Keratinocyte (primary cell): ENCODE measurements around the gene NCOR1. TPM values are rescaled to one million over a fixed set of nuclear protein-coding genes. Genes with fewer than 3 reads are reported as not detected.

Experiments used
- DNase-seq: peaks from one replicate; pipeline ENCODE4 v3.0.0-alpha.2; 2011; ENCODE audit warnings: low read depth, missing footprints, low spot score
- FAIRE-seq: peaks from 2 replicates; lab custom pipeline; 2011; peaks lifted over from hg19 to GRCh38; lab: Jason Lieb, UNC
- H2AFZ ChIP-seq: 2 replicates; pipeline ENCODE4 v1.6.0; 2012; ENCODE audit warnings: low read length, control low read depth, inconsistent platforms; ENCODE audit not compliant: control insufficient read depth
- H3K27ac ChIP-seq: 2 replicates; pipeline ENCODE4 v1.5.1; 2011; ENCODE audit warnings: low read length; ENCODE audit not compliant: control insufficient read depth, insufficient read depth
- H3K27me3 ChIP-seq: 3 replicates; pipeline ENCODE4 v1.6.0; 2011; ENCODE audit warnings: low read length; ENCODE audit not compliant: control insufficient read depth, insufficient read depth; ENCODE audit errors: extremely low read depth
- H3K36me3 ChIP-seq, 2 experiments: 2 replicates in 1 of 2; 3 replicates in 1 of 2; pipeline ENCODE4 v1.5.1; 2011; ENCODE audit warnings: low read length in 2 of 2, mild to moderate bottlenecking in 1 of 2; ENCODE audit not compliant: control insufficient read depth in 2 of 2, insufficient read depth in 2 of 2; ENCODE audit errors: extremely low read depth in 1 of 2
- H3K4me1 ChIP-seq: 3 replicates; pipeline ENCODE4 v1.5.1; 2011; ENCODE audit warnings: low read length; ENCODE audit not compliant: control insufficient read depth, insufficient read depth; ENCODE audit errors: extremely low read depth
- H3K4me2 ChIP-seq: 3 replicates; pipeline ENCODE4 v1.6.0; 2011; ENCODE audit warnings: low read depth, low read length; ENCODE audit not compliant: control insufficient read depth, insufficient read depth; ENCODE audit errors: extremely low read depth
- H3K4me3 ChIP-seq, 3 experiments: fragments of 200-600 bp in 1 of 3; sonication (generic) in 1 of 3; 2 replicates in 2 of 3; 3 replicates in 1 of 3; pipeline ENCODE4 v1.5.1; 2011 to 2016; ENCODE audit warnings: low read length in 3 of 3, mild to moderate bottlenecking in 3 of 3, control low read depth in 2 of 3, inconsistent platforms in 1 of 3, low read depth in 1 of 3, mixed read lengths in 1 of 3, mixed run types in 1 of 3, moderate library complexity in 1 of 3; ENCODE audit not compliant: control insufficient read depth in 2 of 3, insufficient read depth in 2 of 3; ENCODE audit errors: extremely low read depth in 1 of 3
- H3K79me2 ChIP-seq: 2 replicates; pipeline ENCODE4 v1.6.0; 2012; ENCODE audit warnings: low read length; ENCODE audit not compliant: control insufficient read depth, insufficient read depth
- H3K9ac ChIP-seq: 3 replicates; pipeline ENCODE4 v1.6.0; 2011; ENCODE audit warnings: low read length; ENCODE audit not compliant: control insufficient read depth, insufficient read depth; ENCODE audit errors: extremely low read depth
- H3K9me1 ChIP-seq: 3 replicates; pipeline ENCODE4 v1.6.0; 2011; ENCODE audit warnings: low read length; ENCODE audit not compliant: control insufficient read depth, insufficient read depth; ENCODE audit errors: extremely low read depth
- H3K9me3 ChIP-seq: 2 replicates; pipeline ENCODE4 v1.5.1; 2012; ENCODE audit warnings: low read depth, low read length; ENCODE audit not compliant: control insufficient read depth
- H4K20me1 ChIP-seq: 3 replicates; pipeline ENCODE4 v1.6.0; 2011; ENCODE audit warnings: low read length; ENCODE audit not compliant: control insufficient read depth, insufficient read depth; ENCODE audit errors: extremely low read depth
- CTCF ChIP-seq, 3 experiments: IDR thresholded peaks in 1 of 3; conservative IDR thresholded peaks in 1 of 3; optimal IDR thresholded peaks in 1 of 3; 2 replicates in 2 of 3; 3 replicates in 1 of 3; pipeline versions ENCODE3 to v1.5.1; 2011; ENCODE audit warnings: low read length in 3 of 3, mild to moderate bottlenecking in 3 of 3, moderate library complexity in 2 of 3, control low read depth in 1 of 3, inconsistent platforms in 1 of 3; ENCODE audit not compliant: insufficient read depth in 2 of 3; ENCODE audit errors: extremely low read depth in 1 of 3
- EZH2 ChIP-seq: IDR thresholded peaks from one replicate; pipeline ENCODE4 v1.6.1; 2012; ENCODE audit warnings: inconsistent platforms, mild to moderate bottlenecking, low read length, moderate library complexity
- dilution Hi-C: fragments of 300-500 bp; cut with MboI; formaldehyde crosslinking; loops from one replicate; pipeline ENCODE4 v1.7.0; 2020; ENCODE audit warnings: low sequenced_read_pairs; ENCODE audit not compliant: extremely low pct_ligation_motif_present
- polyA plus RNA-seq, 5 experiments: library from polyadenylated mRNA; depleted of rRNA in 3 of 5; stranded (reverse) in 3 of 5; stranded (forward) in 1 of 5; unstranded in 1 of 5; fragments of >200 nt; gene quantifications; 1 replicate in 1 of 5; 2 replicates in 3 of 5; 3 replicates in 1 of 5; pipeline versions ENCODE4 v1.2.1 to v1.2.3, GENCODE V29; 2011 to 2012; ENCODE audit warnings: missing spikeins in 2 of 5, low read depth in 1 of 5, low replicate concordance in 1 of 5

NCOR1 gene
- polyA plus RNA-seq, 1 donor (not counting 4 experiments of a cell fraction or from before 2014, with no cell fraction given) = 59.8 TPM

DNA sequence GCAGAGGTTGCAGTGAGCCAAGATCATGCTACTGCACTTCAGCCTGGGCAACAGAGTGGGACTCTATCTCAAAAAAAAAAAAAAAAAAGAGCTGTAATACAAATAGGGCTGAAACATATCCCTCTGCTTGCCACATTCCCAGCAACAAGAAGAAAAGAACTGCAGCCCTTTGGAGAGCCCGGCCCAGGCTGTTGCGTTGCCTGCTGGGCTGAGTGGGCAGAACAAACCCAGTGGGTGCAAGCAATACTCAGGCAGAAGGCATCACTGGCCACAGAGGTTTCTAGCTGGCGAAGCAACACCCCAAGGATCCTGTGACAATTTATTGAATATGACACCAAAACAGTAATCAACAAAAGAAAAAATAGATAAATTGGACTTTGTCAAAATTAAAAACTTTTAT, 45.7 kb upstream of the NCOR1 start:
- Histone ChIP-seq H3K9me3 (no peaks in the 10 kb centered on the region), H3K4me3 (no peak overlapping the region), H3K4me1 (no peaks in the 10 kb centered on the region), H3K9ac (no peak overlapping the region), H3K27me3 (no peaks in the 10 kb centered on the region), H4K20me1 (no peaks in the 10 kb centered on the region), H3K36me3 (no peaks in the 10 kb centered on the region), H3K9me1 (no peaks in the 10 kb centered on the region), H3K27ac (no peak overlapping the region), H3K79me2 (no peaks in the 10 kb centered on the region), H2AFZ (no peak overlapping the region), H3K4me2 (no peak overlapping the region)
- no peak for FAIRE-seq
- no peak for TF ChIP-seq EZH2
- no peak for TF ChIP-seq CTCF (optimal IDR thresholded peaks at IDR 0.05 in 1 of 3, IDR thresholded peaks at IDR 0.05 in 1 of 3, conservative IDR thresholded peaks at IDR 0.05 in 1 of 3; ENCODE audit: extremely low read depth in 1 of 3, insufficient read depth in 2 of 3, low read length in 3 of 3)
- dilution Hi-C loops = no loop called here
- no peak for DNase-seq

DNA sequence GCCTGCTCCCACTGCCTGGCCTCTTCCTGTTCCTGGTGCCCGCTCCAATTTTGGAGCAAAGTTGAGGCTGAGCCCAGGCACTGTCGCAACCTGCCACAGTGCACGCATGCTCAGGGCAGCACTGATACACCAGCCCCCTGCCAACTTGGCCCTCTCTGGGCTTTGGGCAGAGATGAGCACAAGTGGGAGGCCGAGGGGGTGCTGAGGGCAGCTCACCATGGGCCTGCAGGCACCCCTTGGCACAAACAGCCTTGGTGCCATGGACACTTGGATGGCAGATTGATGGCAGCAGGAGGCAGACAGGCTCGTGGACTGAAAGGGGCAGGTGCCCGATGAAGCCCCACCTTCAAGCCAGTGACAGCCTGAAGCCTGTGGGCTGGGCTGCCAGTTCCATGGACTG, 44.6 kb upstream of the NCOR1 start:
- Histone ChIP-seq H2AFZ (no peak overlapping the region), H3K79me2 (no peaks in the 10 kb centered on the region), H3K9me3 (no peaks in the 10 kb centered on the region), H3K4me1 (no peaks in the 10 kb centered on the region), H4K20me1 (no peaks in the 10 kb centered on the region), H3K4me3 (no peak overlapping the region), H3K27ac (no peak overlapping the region), H3K4me2 (no peak overlapping the region), H3K9me1 (no peaks in the 10 kb centered on the region), H3K9ac (no peak overlapping the region), H3K36me3 (peaks cover 0 to 3% of the 10 kb centered on the region in 2 experiments), H3K27me3 (no peaks in the 10 kb centered on the region)
- DNase-seq = no peak
- dilution Hi-C loops = no loop called here
- no peak for TF ChIP-seq CTCF (optimal IDR thresholded peaks at IDR 0.05 in 1 of 3, IDR thresholded peaks at IDR 0.05 in 1 of 3, conservative IDR thresholded peaks at IDR 0.05 in 1 of 3; ENCODE audit: extremely low read depth in 1 of 3, insufficient read depth in 2 of 3, low read length in 3 of 3)
- no peak for FAIRE-seq
